ENCODE data around the gene FADS6. TPM values are rescaled to one million over a fixed set of nuclear protein-coding genes. Genes with fewer than 3 reads are reported as not detected.

The FADS6 gene
- total and polyA plus RNA-seq, 2 donors (not counting 3 experiments of a cell fraction or from before 2014, with no cell fraction given) = not detected

DNA sequence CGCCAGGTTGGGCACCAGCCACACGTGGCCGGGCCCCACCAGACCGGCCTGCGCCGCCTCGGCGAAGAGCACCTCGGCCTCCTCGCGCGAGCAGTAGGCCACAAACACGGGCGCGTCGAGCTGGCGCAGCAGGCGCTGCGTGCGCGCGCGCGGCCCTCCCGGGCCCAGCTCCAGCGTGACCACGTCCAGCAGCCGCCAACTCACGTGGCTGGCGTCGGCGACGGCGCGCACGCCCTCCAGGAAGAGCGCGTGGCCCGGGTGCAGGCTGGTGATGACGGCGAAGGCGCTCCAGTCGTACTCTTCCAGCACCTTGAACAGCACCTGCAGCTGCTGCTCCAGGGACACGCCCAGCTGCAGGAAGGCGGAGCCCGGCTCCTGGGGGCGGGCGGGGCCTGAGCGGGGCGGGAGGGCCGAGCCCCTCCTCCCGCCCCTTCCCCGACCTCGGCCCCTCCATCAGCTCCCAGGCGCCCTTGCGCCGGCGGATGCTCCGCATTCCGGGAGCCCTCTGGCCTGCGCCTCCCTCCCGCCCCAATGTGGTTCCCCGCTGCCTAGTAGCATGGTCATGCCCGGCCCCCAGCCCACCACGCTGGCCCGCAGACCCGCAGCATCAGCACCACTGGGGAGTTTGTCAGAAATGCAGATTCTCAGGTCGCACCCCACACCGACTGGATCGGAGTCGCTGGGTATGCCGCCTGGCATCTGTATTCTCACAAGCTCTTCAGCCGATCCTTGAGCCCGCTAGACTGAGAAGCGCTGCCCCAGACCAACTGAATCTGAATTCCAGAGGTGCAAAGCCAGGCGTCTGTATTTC, 41.0 kb downstream of the FADS6 start:
- no peaks in the 10 kb centered on the region for H3K9me1 ChIP-seq (replicated peaks; ENCODE audit: control insufficient read depth, extremely low read depth, insufficient read depth, low read length)
- POLR2A ChIA-PET = no interaction called here
- no peak overlapping the region for H3K27ac ChIP-seq (ENCODE audit: insufficient read depth, low read depth, low read length)
- no peak overlapping the region for H3K4me2 ChIP-seq (ENCODE audit: insufficient read depth, low read length)
- H3K36me3 ChIP-seq (ENCODE audit: control insufficient read depth in 2 of 2, extremely low read depth in 1 of 2, insufficient read depth in 2 of 2, low read length in 2 of 2) = no peaks in the 10 kb centered on the region
- peaks cover 37 to 38% of the 10 kb centered on the region in 2 experiments for H3K27me3 ChIP-seq (ENCODE audit: control insufficient read depth in 2 of 2, insufficient read depth in 2 of 2, low read length in 2 of 2)
- DNase-seq (ENCODE audit: low read depth, low spot score) (no peak), FAIRE-seq (no peak)
- no peak overlapping the region for H3K4me3 ChIP-seq (replicated peaks in 1 of 3; ENCODE audit: insufficient read depth in 1 of 3, low read depth in 1 of 3, low read length in 3 of 3)
- H3K79me2 ChIP-seq (ENCODE audit: control insufficient read depth, insufficient read depth, low read length) = no peaks in the 10 kb centered on the region
- no peak overlapping the region for H2AFZ ChIP-seq (ENCODE audit: low read depth, low read length)
- dilution Hi-C loops (cut with MboI; ENCODE audit: extremely low pct_ligation_motif_present, low sequenced_read_pairs) (no loop called here), intact Hi-C loops (cut with micrococcal nuclease) (no loop called here)
- no peaks in the 10 kb centered on the region for H3K9me3 ChIP-seq (replicated peaks; ENCODE audit: control insufficient read depth, insufficient read depth, low read length)
- H4K20me1 ChIP-seq (replicated peaks; ENCODE audit: control insufficient read depth, extremely low read depth, insufficient read depth, low read length) = no peaks in the 10 kb centered on the region
- no TSS peak for BruUV-seq (replicated peaks)
- peak; percentile 78 for TF ChIP-seq EZH2 (IDR thresholded peaks at IDR 0.05; ENCODE audit: borderline replicate concordance, low read depth, low read length, severe bottlenecking)
- no peak for TF ChIP-seq POLR2AphosphoS5 (IDR thresholded peaks at IDR 0.05; ENCODE audit: insufficient read depth, low read depth, low read length)
- no peak for TF ChIP-seq MYC (IDR thresholded peaks at IDR 0.05; ENCODE audit: low read depth, low read length)
- no peak for TF ChIP-seq JUN (IDR thresholded peaks at IDR 0.05; ENCODE audit: borderline replicate concordance, insufficient read depth, insufficient read length, low read depth)
- TF ChIP-seq, protein P1, sequence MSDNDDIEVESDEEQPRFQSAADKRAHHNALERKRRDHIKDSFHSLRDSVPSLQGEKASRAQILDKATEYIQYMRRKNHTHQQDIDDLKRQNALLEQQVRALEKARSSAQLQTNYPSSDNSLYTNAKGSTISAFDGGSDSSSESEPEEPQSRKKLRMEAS (IDR thresholded peaks at IDR 0.05; ENCODE audit: insufficient read depth, insufficient read length) = peak; percentile 65
- no peak for TF ChIP-seq CTCF (IDR thresholded peaks at IDR 0.05; ENCODE audit: extremely low read depth in 1 of 2, insufficient read depth in 1 of 2, low read depth in 1 of 2, low read length in 2 of 2)
- no peak for TF ChIP-seq GATA2 (IDR thresholded peaks at IDR 0.05; ENCODE audit: insufficient read depth, insufficient read length, low read depth, low read length)
- TF ChIP-seq FOS (IDR thresholded peaks at IDR 0.05; ENCODE audit: borderline replicate concordance, insufficient read depth, low read length) = no peak
- no peak for TF ChIP-seq POLR2A (IDR thresholded peaks at IDR 0.05; ENCODE audit: low read depth, low read length)
- CTCF ChIA-PET = interaction anchor here (1.0 to 2.8 kb wide), 5 partner anchors 10 to 105 kb away, joined by 3 to 16 read pairs (median 6); no protein-coding TSS in a partner anchor
- H3K4me1 ChIP-seq (ENCODE audit: control insufficient read depth, extremely low read depth, insufficient read depth, low read length) = no peaks in the 10 kb centered on the region
- H3K9ac ChIP-seq (replicated peaks; ENCODE audit: extremely low read depth, insufficient read depth, low read length) = no peak overlapping the region

All from endothelial cell of umbilical vein (primary cell).